OCI-LY7 (cell line): ENCODE measurements around the gene HOXB3. TPM values are rescaled to one million over a fixed set of nuclear protein-coding genes. Genes with fewer than 3 reads are reported as not detected.

ENCODE experiments used
- BruUV-seq: library from RNA; stranded (reverse); fragments of 400-500 nt; replicated peaks from 2 replicates; lab custom pipeline; 2021; lab: Mats Ljungman, UMichigan
- CTCF ChIA-PET: fragments of 300-600 bp; sonication (Branson Sonifier 250); formaldehyde crosslinking; loops from one replicate; lab custom pipeline; 2022; ENCODE audit warnings: antibody characterized with exemption; ENCODE audit not compliant: unreplicated experiment; lab: Charles Lee
- POLR2A ChIA-PET: fragments of 300-600 bp; sonication (Branson Sonifier 250); formaldehyde crosslinking; loops from one replicate; lab custom pipeline; 2022; ENCODE audit warnings: antibody characterized with exemption; lab: Charles Lee
- DNase-seq: peaks from one replicate; pipeline ENCODE4 v3.0.0-alpha.2; 2015; ENCODE audit warnings: low spot score
- H2AFZ ChIP-seq: fragments of 200-600 bp; sonication (generic), shearing (Covaris generic); 2 replicates; pipeline ENCODE4 v1.6.1; 2014; ENCODE audit warnings: mild to moderate bottlenecking, antibody characterized with exemption, low read length, moderate library complexity
- H3K27ac ChIP-seq: fragments of 200-600 bp; sonication (generic); 2 replicates; pipeline ENCODE4 v1.5.1; 2014; ENCODE audit warnings: mixed run types, low read depth, mild to moderate bottlenecking, moderate library complexity, low read length, inconsistent platforms; ENCODE audit not compliant: poor library complexity, severe bottlenecking
- H3K36me3 ChIP-seq: fragments of 200-600 bp; sonication (generic); 2 replicates; pipeline ENCODE4 v1.6.1; 2014; ENCODE audit warnings: mild to moderate bottlenecking, antibody characterized with exemption, low read length, moderate library complexity, mixed read lengths; ENCODE audit not compliant: insufficient read depth
- H3K4me1 ChIP-seq: fragments of 200-600 bp; sonication (generic); 2 replicates; pipeline ENCODE4 v1.5.1; 2014; ENCODE audit warnings: mild to moderate bottlenecking, low read length; ENCODE audit not compliant: insufficient read depth, poor library complexity, severe bottlenecking
- H3K4me2 ChIP-seq: fragments of 200-600 bp; sonication (generic); 2 replicates; pipeline ENCODE4 v1.6.1; 2014; ENCODE audit warnings: mild to moderate bottlenecking, low read length
- H3K4me3 ChIP-seq: fragments of 200-600 bp; sonication (generic); 2 replicates; pipeline ENCODE4 v1.5.1; 2014; ENCODE audit warnings: mild to moderate bottlenecking, low read depth, low read length; ENCODE audit not compliant: poor library complexity, severe bottlenecking
- H3K79me2 ChIP-seq: fragments of 200-600 bp; sonication (generic); 2 replicates; pipeline ENCODE4 v1.6.1; 2016; ENCODE audit warnings: low read depth, mild to moderate bottlenecking, low read length, moderate library complexity, mixed read lengths; ENCODE audit not compliant: insufficient read depth
- H3K9me2 ChIP-seq: fragments of 200-600 bp; sonication (generic); 2 replicates; pipeline ENCODE4 v1.6.1; 2016; ENCODE audit warnings: mild to moderate bottlenecking, low read length, mixed read lengths; ENCODE audit not compliant: insufficient read depth
- H3K9me3 ChIP-seq: fragments of 200-600 bp; sonication (generic); 2 replicates; pipeline ENCODE4 v1.6.1; 2014; ENCODE audit warnings: mild to moderate bottlenecking, mixed run types, low read length, mixed read lengths
- H4K20me1 ChIP-seq: fragments of 200-600 bp; sonication (generic); 2 replicates; pipeline ENCODE4 v1.6.1; 2014; ENCODE audit warnings: mild to moderate bottlenecking, antibody characterized with exemption, low read length, moderate library complexity, mixed read lengths; ENCODE audit not compliant: insufficient read depth
- CTCF ChIP-seq: fragments of 200-600 bp; sonication (generic); conservative IDR thresholded peaks from 2 replicates; pipeline ENCODE4 v1.5.1; 2014; ENCODE audit warnings: mild to moderate bottlenecking, antibody characterized with exemption, low read length, moderate library complexity, mixed read lengths
- EZH2phosphoT487 ChIP-seq: fragments of 200-600 bp; sonication (generic); IDR thresholded peaks from 2 replicates; pipeline ENCODE4 v1.6.1; 2018; ENCODE audit warnings: low read depth, borderline replicate concordance, mild to moderate bottlenecking, mixed run types, antibody characterized with exemption, low read length, moderate library complexity, mixed read lengths
- intact Hi-C: fragments of 100-400 bp; cut with micrococcal nuclease; formaldehyde crosslinking; loops from one replicate; pipeline ENCODE4 v1.10.0; 2022; ENCODE audit not compliant: unreplicated experiment
- total RNA-seq, 2 experiments: library from RNA; depleted of rRNA in 1 of 2; stranded (reverse); fragments of >200 nt in 1 of 2; shearing (Covaris generic) in 1 of 2; gene quantifications; 2 replicates each; pipeline ENCODE4 v1.2.3, GENCODE V29; 2014 to 2022

Gene HOXB3
- total RNA-seq, 2 experiments from 2014 or later: 7.7 to 13.0 TPM

- POLR2A ChIA-PET: no interaction called here
- DNase-seq: no peak
- no peaks in the 10 kb centered on the region for H3K9me3 ChIP-seq
- H3K4me2 ChIP-seq: no peak overlapping the region
- H3K79me2 ChIP-seq: no peaks in the 10 kb centered on the region
- peaks cover 5% of the 10 kb centered on the region; the same call in 1 of the 2 replicates for H3K36me3 ChIP-seq
- no peak overlapping the region for H3K27ac ChIP-seq
- H3K9me2 ChIP-seq: no peaks in the 10 kb centered on the region
- H3K4me3 ChIP-seq: no peak overlapping the region
- CTCF ChIA-PET: no interaction called here
- no peak for TF ChIP-seq CTCF
- TF ChIP-seq EZH2phosphoT487: no peak
- H3K4me1 ChIP-seq: peaks cover under 1% of the 10 kb centered on the region
- BruUV-seq: no TSS peak
- no peak overlapping the region for H2AFZ ChIP-seq
- no peaks in the 10 kb centered on the region for H4K20me1 ChIP-seq
- intact Hi-C loops: no loop called here
These were observed 18.8 kb downstream of the HOXB3 start for GRCh38 chr17:48571024-48571818.

GRCh38 chr17:48570325-48571023 is 19.6 kb downstream of the HOXB3 start:
- DNase-seq: no peak
- H3K4me2 ChIP-seq: no peak overlapping the region
- no peak overlapping the region for H2AFZ ChIP-seq
- H3K9me2 ChIP-seq: no peaks in the 10 kb centered on the region
- intact Hi-C loops: no loop called here
- no peak overlapping the region for H3K4me3 ChIP-seq
- no peaks in the 10 kb centered on the region for H3K4me1 ChIP-seq
- no peak overlapping the region for H3K27ac ChIP-seq
- CTCF ChIA-PET: no interaction called here
- H3K79me2 ChIP-seq: no peaks in the 10 kb centered on the region
- POLR2A ChIA-PET: no interaction called here
- TF ChIP-seq CTCF (no peak), EZH2phosphoT487 (no peak)
- H3K36me3 ChIP-seq: no peaks in the 10 kb centered on the region
- H3K9me3 ChIP-seq: no peaks in the 10 kb centered on the region
- BruUV-seq: no TSS peak
- no peaks in the 10 kb centered on the region for H4K20me1 ChIP-seq
